ENCODE results near the gene TRIP12. TPM values are rescaled to one million over a fixed set of nuclear protein-coding genes. Genes with fewer than 3 reads are reported as not detected.
"Not testable (repeated sequence)": the region's sequence is repeated elsewhere in the genome, so short reads cannot be mapped to it uniquely, and the experiment has no call there.

The TRIP12 gene
- total and polyA plus RNA-seq, 2 experiments from 2014 or later = 21.5 to 133 TPM

DNA sequence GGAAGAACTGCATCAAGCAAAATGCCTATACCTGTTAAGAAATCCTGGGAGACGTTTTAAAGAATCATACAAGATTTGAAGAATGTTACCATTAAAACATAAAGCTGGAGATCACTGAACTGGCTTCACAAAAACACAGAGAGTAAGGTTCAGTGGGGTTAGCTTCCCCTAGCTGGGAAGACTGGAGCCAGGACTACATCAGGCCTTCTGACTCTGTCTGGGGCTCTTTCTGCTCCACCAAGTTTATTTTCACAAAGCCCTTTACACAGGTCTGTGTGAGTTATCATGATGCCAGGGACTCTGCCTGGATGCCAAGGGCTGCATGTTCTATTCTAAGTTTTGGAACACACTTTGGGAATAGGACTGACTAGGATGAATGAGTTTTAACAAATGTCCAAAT lies 160.1 kb downstream of the TRIP12 start (continued):
- TF ChIP-seq, protein P1, sequence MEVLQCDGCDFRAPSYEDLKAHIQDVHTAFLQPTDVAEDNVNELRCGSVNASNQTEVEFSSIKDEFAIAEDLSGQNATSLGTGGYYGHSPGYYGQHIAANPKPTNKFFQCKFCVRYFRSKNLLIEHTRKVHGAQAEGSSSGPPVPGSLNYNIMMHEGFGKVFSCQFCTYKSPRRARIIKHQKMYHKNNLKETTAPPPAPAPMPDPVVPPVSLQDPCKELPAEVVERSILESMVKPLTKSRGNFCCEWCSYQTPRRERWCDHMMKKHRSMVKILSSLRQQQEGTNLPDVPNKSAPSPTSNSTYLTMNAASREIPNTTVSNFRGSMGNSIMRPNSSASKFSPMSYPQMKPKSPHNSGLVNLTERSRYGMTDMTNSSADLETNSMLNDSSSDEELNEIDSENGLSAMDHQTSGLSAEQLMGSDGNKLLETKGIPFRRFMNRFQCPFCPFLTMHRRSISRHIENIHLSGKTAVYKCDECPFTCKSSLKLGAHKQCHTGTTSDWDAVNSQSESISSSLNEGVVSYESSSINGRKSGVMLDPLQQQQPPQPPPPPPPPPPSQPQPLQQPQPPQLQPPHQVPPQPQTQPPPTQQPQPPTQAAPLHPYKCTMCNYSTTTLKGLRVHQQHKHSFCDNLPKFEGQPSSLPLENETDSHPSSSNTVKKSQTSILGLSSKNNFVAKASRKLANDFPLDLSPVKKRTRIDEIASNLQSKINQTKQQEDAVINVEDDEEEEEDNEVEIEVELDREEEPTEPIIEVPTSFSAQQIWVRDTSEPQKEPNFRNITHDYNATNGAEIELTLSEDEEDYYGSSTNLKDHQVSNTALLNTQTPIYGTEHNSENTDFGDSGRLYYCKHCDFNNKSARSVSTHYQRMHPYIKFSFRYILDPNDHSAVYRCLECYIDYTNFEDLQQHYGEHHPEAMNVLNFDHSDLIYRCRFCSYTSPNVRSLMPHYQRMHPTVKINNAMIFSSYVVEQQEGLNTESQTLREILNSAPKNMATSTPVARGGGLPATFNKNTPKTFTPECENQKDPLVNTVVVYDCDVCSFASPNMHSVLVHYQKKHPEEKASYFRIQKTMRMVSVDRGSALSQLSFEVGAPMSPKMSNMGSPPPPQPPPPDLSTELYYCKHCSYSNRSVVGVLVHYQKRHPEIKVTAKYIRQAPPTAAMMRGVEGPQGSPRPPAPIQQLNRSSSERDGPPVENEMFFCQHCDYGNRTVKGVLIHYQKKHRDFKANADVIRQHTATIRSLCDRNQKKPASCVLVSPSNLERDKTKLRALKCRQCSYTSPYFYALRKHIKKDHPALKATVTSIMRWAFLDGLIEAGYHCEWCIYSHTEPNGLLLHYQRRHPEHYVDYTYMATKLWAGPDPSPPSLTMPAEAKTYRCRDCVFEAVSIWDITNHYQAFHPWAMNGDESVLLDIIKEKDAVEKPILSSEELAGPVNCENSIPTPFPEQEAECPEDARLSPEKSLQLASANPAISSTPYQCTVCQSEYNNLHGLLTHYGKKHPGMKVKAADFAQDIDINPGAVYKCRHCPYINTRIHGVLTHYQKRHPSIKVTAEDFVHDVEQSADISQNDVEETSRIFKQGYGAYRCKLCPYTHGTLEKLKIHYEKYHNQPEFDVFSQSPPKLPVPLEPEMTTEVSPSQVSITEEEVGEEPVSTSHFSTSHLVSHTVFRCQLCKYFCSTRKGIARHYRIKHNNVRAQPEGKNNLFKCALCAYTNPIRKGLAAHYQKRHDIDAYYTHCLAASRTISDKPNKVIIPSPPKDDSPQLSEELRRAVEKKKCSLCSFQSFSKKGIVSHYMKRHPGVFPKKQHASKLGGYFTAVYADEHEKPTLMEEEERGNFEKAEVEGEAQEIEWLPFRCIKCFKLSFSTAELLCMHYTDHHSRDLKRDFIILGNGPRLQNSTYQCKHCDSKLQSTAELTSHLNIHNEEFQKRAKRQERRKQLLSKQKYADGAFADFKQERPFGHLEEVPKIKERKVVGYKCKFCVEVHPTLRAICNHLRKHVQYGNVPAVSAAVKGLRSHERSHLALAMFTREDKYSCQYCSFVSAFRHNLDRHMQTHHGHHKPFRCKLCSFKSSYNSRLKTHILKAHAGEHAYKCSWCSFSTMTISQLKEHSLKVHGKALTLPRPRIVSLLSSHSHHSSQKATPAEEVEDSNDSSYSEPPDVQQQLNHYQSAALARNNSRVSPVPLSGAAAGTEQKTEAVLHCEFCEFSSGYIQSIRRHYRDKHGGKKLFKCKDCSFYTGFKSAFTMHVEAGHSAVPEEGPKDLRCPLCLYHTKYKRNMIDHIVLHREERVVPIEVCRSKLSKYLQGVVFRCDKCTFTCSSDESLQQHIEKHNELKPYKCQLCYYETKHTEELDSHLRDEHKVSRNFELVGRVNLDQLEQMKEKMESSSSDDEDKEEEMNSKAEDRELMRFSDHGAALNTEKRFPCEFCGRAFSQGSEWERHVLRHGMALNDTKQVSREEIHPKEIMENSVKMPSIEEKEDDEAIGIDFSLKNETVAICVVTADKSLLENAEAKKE (CRISPR knock-in tag; IDR thresholded peaks at IDR 0.05) = no peak
- no peak for TF ChIP-seq CREB1 (CRISPR knock-in tag; IDR thresholded peaks at IDR 0.05; ENCODE audit: low read depth)
- no peak for TF ChIP-seq NANOG (IDR thresholded peaks at IDR 0.05; ENCODE audit: borderline replicate concordance)
- no peak for TF ChIP-seq ZNF331 (CRISPR knock-in tag; IDR thresholded peaks at IDR 0.05; ENCODE audit: low read depth)
- no peak for TF ChIP-seq ETS1 (IDR thresholded peaks at IDR 0.05)
- no peak for TF ChIP-seq EZH2 (IDR thresholded peaks at IDR 0.05; ENCODE audit: low read depth, unreplicated experiment)

DNA sequence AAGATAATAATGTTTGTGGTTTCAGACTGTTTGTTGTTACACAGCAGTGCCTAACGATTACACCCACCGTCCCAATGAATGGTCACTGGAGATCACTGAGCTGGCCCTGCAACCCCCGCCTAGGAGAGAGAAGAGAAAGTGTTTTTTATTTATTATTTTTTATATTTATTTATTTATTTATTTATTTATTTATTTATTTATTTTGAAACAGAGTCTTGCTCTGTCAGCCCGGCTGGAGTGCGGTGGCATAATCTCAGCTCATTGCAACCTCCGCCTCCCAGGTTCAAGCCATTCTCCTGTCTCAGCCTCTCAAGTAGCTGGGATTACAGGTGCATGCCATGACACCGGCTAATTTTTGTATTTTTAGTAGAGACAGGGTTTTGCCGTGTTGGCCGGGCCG lies 164.3 kb downstream of the TRIP12 start:
- H3K9me2 ChIP-seq (ENCODE audit: insufficient read depth); ATAC-seq; H3K27ac ChIP-seq (ENCODE audit: low read depth); H4K20me1 ChIP-seq (replicated peaks; ENCODE audit: insufficient read depth); H3K9me3 Mint-ChIP-seq; H3K79me2 ChIP-seq (replicated peaks; ENCODE audit: insufficient read depth); H3K27me3 ChIP-seq (ENCODE audit: insufficient read depth); H3K4me2 ChIP-seq; DNase-seq (ENCODE audit: low spot score); H3K36me3 Mint-ChIP-seq (ENCODE audit: low read depth); H3K36me3 ChIP-seq (ENCODE audit: insufficient read depth); H3K27me3 Mint-ChIP-seq (ENCODE audit: insufficient read depth, low read depth, poor library complexity); H3F3A ChIP-seq (replicated peaks; ENCODE audit: low read depth); H3K4me3 Mint-ChIP-seq; H3K4me1 Mint-ChIP-seq; H3K4me1 ChIP-seq (ENCODE audit: insufficient read depth); H3K27ac Mint-ChIP-seq; H2AFZ ChIP-seq; H3K4me3 ChIP-seq: not testable (repeated sequence)

All from GM23338 (cell line).